Stomach (tissue), 4 donors: Measurements from ENCODE around the gene ZNF169.
"Not testable (repeated sequence)": the region's sequence is repeated elsewhere in the genome, so short reads cannot be mapped to it uniquely, and the experiment has no call there.

ENCODE experiments used
- EP300 ChIP-seq: sonication (generic); formaldehyde crosslinking; IDR thresholded peaks from one replicate; pipeline ENCODE4 v1.6.1; 2017; ENCODE audit warnings: antibody characterized with exemption
- POLR2A ChIP-seq, 4 donors: fragments of 450-650 bp; IDR thresholded peaks; one replicate each; pipeline ENCODE4 v1.6.1; 2016; ENCODE audit warnings: antibody characterized with exemption in 4 of 4, control low read depth in 2 of 4, mild to moderate bottlenecking in 1 of 4, moderate library complexity in 1 of 4

DNA sequence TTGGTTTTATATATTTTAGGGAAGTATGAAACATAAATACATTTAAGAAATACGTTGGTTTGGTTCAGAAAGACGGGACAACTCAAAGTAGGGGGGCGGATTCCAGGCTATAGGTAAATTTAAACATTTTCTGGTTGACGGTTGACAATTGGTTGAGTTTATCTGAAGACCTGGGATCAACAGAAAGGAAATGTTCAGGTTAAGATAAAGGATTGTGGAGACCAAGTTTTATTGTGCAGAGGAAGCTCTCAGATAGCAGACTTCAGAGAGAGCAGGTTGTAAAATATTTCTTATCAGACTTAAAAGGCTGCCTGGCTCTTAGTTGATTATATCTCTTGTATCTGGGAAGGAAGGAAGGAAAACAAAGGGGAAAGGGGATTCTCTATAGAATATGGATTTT lies 17.9 kb downstream of the ZNF169 start:
- not testable (repeated sequence) for TF ChIP-seq EP300; POLR2A (IDR thresholded peaks at IDR 0.05)
